Adrenal gland (tissue), 12 donors: ENCODE measurements around the gene KIF1A. TPM values are rescaled to one million over a fixed set of nuclear protein-coding genes. Genes with fewer than 3 reads are reported as not detected.

ENCODE experiments used
- DNase-seq, 7 donors: peaks; one replicate each; pipeline ENCODE4 v3.0.0-alpha.2; 2019 to 2020
- H3K27ac ChIP-seq, 5 donors: fragments of 200-600 bp; sonication (generic) in 4 of 5; 1 replicate in 3 of 5; 2 replicates in 2 of 5; pipeline versions ENCODE4 v1.5.1 to v1.8.0; 2016 to 2020; ENCODE audit warnings: mild to moderate bottlenecking in 1 of 5
- H3K27me3 ChIP-seq: fragments of 200-600 bp; 2 replicates; pipeline ENCODE4 v1.8.0; 2021
- H3K36me3 ChIP-seq, 2 donors: fragments of 200-600 bp; replicated peaks in 1 of 2; 1 replicate in 1 of 2; 2 replicates in 1 of 2; pipeline versions ENCODE4 v1.5.1 to v1.8.0; 2018 to 2022
- H3K4me1 ChIP-seq, 2 donors: fragments of 200-600 bp; replicated peaks in 1 of 2; 1 replicate in 1 of 2; 2 replicates in 1 of 2; pipeline versions ENCODE4 v1.5.1 to v1.8.0; 2018 to 2021
- H3K4me3 ChIP-seq, 4 donors: fragments of 200-600 bp; sonication (generic) in 3 of 4; one replicate each; pipeline ENCODE4 v1.5.1; 2016 to 2018
- H3K9me3 ChIP-seq, 3 donors: fragments of 200-600 bp; sonication (generic) in 1 of 3; replicated peaks in 1 of 3; 1 replicate in 2 of 3; 2 replicates in 1 of 3; pipeline versions ENCODE4 v1.5.1 to v1.8.0; 2016 to 2021
- CTCF ChIP-seq, 6 experiments: fragments of 450-650 bp in 4 of 6; fragments of 200-600 bp in 2 of 6; sonication (generic) in 1 of 6; IDR thresholded peaks; 1 replicate in 5 of 6; 2 replicates in 1 of 6; pipeline versions ENCODE4 v1.5.1 to v1.8.0; 2016 to 2021; ENCODE audit warnings: antibody characterized with exemption in 6 of 6, mild to moderate bottlenecking in 2 of 6, moderate library complexity in 1 of 6
- POLR2A ChIP-seq, 2 donors: fragments of 450-650 bp; IDR thresholded peaks; one replicate each; pipeline ENCODE4 v1.6.1; 2017; ENCODE audit warnings: antibody characterized with exemption in 2 of 2, mild to moderate bottlenecking in 2 of 2, moderate library complexity in 1 of 2
- WGBS, 4 donors: extraction: QIAGEN DNeasy Blood & Tissue Kit in 2 of 4; methylation state at CpG; one replicate each; pipeline versions ENCODE4 v1.1.5 to v1.1.7; 2013 to 2017; 5-methylcytosine and 5-hydroxymethylcytosine counted together
- intact Hi-C, 2 donors: fragments of 100-400 bp; cut with DNase I; formaldehyde crosslinking; loops; one replicate each; pipeline versions ENCODE4 v1.14.1 to v1.15.0; 2022 to 2023
- polyA plus RNA-seq, 3 donors: library from polyadenylated mRNA; stranded (reverse); fragments of 200-250 nt in 2 of 3; fragments of 350-450 nt in 1 of 3; fragmentation: Illumina TruSeq in 1 of 3; extraction: RNeasy Lipid Tissue Mini Kit (QIAGEN cat#74804) in 1 of 3; gene quantifications; one replicate each; pipeline ENCODE4 v1.2.3, GENCODE V29; 2013 to 2014
- small RNA-seq, 2 donors: library from RNA; depleted of rRNA; stranded (forward); fragments of <200 nt; gene quantifications; one replicate each; pipeline ENCODE3, GENCODE V24; 2016
- total RNA-seq, 9 donors: library from RNA; depleted of rRNA in 4 of 9; stranded (reverse); fragments of >200 nt in 4 of 9; fragments of 120-200 nt in 1 of 9; fragmentation: NEBNext Ultra II Directional in 1 of 9; extraction: Animal tissue kit (Norgen Biotek cat#: 25700) in 1 of 9; gene quantifications; one replicate each; pipeline versions ENCODE4 v1.1.0 to v1.2.4, GENCODE V29; 2013 to 2023
- donor health status: healthy with polysubstance abuse.
- donor health status: Bipolar disorder and iron deficiency.
- donor health status: DM: yes; HTN: yes; CAD: no.
- donor health status: DM: no; HTN: no; CAD: no.
- donor health status: DM: no; HTN: no; CAD: no.
- donor health status: DM: yes; HTN: yes; CAD: no.

Gene KIF1A
- total and polyA plus RNA-seq, 12 donors: 0.35 to 106 (median 11.5) TPM

- Histone ChIP-seq H3K36me3 (no peaks in the 10 kb centered on the region), H3K27ac (no peak overlapping the region), H3K27me3 (peaks cover 11% of the 10 kb centered on the region), H3K9me3 (no peaks in the 10 kb centered on the region), H3K4me3 (no peak overlapping the region), H3K4me1 (no peaks in the 10 kb centered on the region)
- DNase-seq: no peak
- 36 to 62% (median 47%) methylated on average over 15 to 46 of the region's 46 CpGs for WGBS, 4 donors
- intact Hi-C loops: no loop called here
- no peak for TF ChIP-seq CTCF (IDR thresholded peaks at IDR 0.05)
- no peak for TF ChIP-seq POLR2A (IDR thresholded peaks at IDR 0.05)
These were observed 147.8 kb downstream of the KIF1A start for GRCh38 chr2:240672076-240672700.

- DNase-seq: no peak
- Histone ChIP-seq H3K4me1 (no peaks in the 10 kb centered on the region), H3K36me3 (no peaks in the 10 kb centered on the region), H3K27ac (no peak overlapping the region), H3K27me3 (peaks cover 20% of the 10 kb centered on the region), H3K9me3 (no peaks in the 10 kb centered on the region), H3K4me3 (no peak overlapping the region)
- TF ChIP-seq CTCF (IDR thresholded peaks at IDR 0.05) (no peak), POLR2A (IDR thresholded peaks at IDR 0.05) (no peak)
- intact Hi-C loops: no loop called here
- WGBS, 4 donors: 61 to 70% (median 69%) methylated on average over 4 of the region's 4 CpGs
These were observed 149.1 kb downstream of the KIF1A start for GRCh38 chr2:240670950-240671349.

- no peak for TF ChIP-seq CTCF (IDR thresholded peaks at IDR 0.05)
- no peak for TF ChIP-seq POLR2A (IDR thresholded peaks at IDR 0.05)
- Histone ChIP-seq H3K27me3 (peaks cover 25% of the 10 kb centered on the region), H3K4me3 (no peak overlapping the region), H3K4me1 (no peaks in the 10 kb centered on the region), H3K27ac (no peak overlapping the region), H3K36me3 (no peaks in the 10 kb centered on the region), H3K9me3 (peaks cover 0 to 4% (median 0%) of the 10 kb centered on the region in 3 donors)
- intact Hi-C loops: no loop called here
- WGBS, 4 donors: 70 to 78% (median 72%) methylated on average over 7 of the region's 7 CpGs
- no peak for DNase-seq
These were observed 149.6 kb downstream of the KIF1A start for GRCh38 chr2:240670402-240670801.

- TF ChIP-seq CTCF (IDR thresholded peaks at IDR 0.05) (no peak), POLR2A (IDR thresholded peaks at IDR 0.05) (no peak)
- Histone ChIP-seq H3K27ac (no peak overlapping the region), H3K4me3 (no peak overlapping the region), H3K27me3 (peaks cover 22% of the 10 kb centered on the region), H3K9me3 (peaks cover 0 to 6% (median 0%) of the 10 kb centered on the region in 3 donors), H3K4me1 (no peaks in the 10 kb centered on the region), H3K36me3 (no peaks in the 10 kb centered on the region)
- 67 to 81% (median 73%) methylated on average over 1 of the region's 1 CpG for WGBS, 4 donors
- intact Hi-C loops: no loop called here
- no peak for DNase-seq
These were observed 155.4 kb downstream of the KIF1A start for GRCh38 chr2:240664622-240665021.

Small RNA genes within 50 kb of the gene (small RNA-seq; reads per million reads assigned to genes)
- 0 reads per million in 2 donors for gene AC011298.3

Other genes with a start within 250 kb of the KIF1A start
- 10 to 100 TPM; 17.3 to 41.8 (median 25.0) TPM for gene CAPN10, start 233.5 kb downstream of the KIF1A start, total RNA-seq
- 100 to 1,000 TPM in 2 of 3 donors, 1 to 10 TPM in 1; 4.7 to 158 (median 102) TPM for gene CAPN10, start 233.5 kb downstream of the KIF1A start, polyA plus RNA-seq
- 1 to 10 TPM in 4 of 9 donors, under 1 TPM in 4, not detected in 1; 0.32 to 1.4 (median 0.99) TPM for gene GPR35, start 194.7 kb downstream of the KIF1A start, total RNA-seq
- gene GPR35, start 194.7 kb downstream of the KIF1A start, polyA plus RNA-seq: 1 to 10 TPM in 2 of 3 donors, under 1 TPM in 1; 0.07 to 5.7 (median 3.5) TPM
- gene AQP12B, start 137.3 kb downstream of the KIF1A start, total RNA-seq: not detected
- gene AQP12B, start 137.3 kb downstream of the KIF1A start, polyA plus RNA-seq: under 1 TPM in 2 of 3 donors, not detected in 1; 0.07 to 0.48 TPM
- gene AQP12A, start 128.4 kb downstream of the KIF1A start, total RNA-seq: not detected
- gene AQP12A, start 128.4 kb downstream of the KIF1A start, polyA plus RNA-seq: not detected
- 1 to 10 TPM in 1 of 9 donors, under 1 TPM in 5, not detected in 3; 0.14 to 1.2 (median 0.78) TPM for gene AGXT, start 48.6 kb upstream of the KIF1A start, total RNA-seq
- under 1 TPM; 0.16 to 0.47 (median 0.26) TPM for gene AGXT, start 48.6 kb upstream of the KIF1A start, polyA plus RNA-seq
- gene MAB21L4, start 75.9 kb upstream of the KIF1A start, total RNA-seq: not detected
- under 1 TPM in 2 of 3 donors, not detected in 1; 0.10 to 0.32 TPM for gene MAB21L4, start 75.9 kb upstream of the KIF1A start, polyA plus RNA-seq
- under 1 TPM in 4 of 9 donors, not detected in 5; 0.07 to 0.65 (median 0.28) TPM for gene CROCC2, start 86.1 kb upstream of the KIF1A start, total RNA-seq
- under 1 TPM in 2 of 3 donors, not detected in 1; 0.07 to 0.32 TPM for gene CROCC2, start 86.1 kb upstream of the KIF1A start, polyA plus RNA-seq
- gene SNED1, start 178.4 kb upstream of the KIF1A start, total RNA-seq: 10 to 100 TPM in 8 of 9 donors, 1 to 10 TPM in 1; 6.3 to 59.5 (median 23.8) TPM
- gene SNED1, start 178.4 kb upstream of the KIF1A start, polyA plus RNA-seq: 10 to 100 TPM in 2 of 3 donors, 1 to 10 TPM in 1; 3.1 to 27.5 (median 17.7) TPM